ENCODE results near the gene SCN2A.

DNA sequence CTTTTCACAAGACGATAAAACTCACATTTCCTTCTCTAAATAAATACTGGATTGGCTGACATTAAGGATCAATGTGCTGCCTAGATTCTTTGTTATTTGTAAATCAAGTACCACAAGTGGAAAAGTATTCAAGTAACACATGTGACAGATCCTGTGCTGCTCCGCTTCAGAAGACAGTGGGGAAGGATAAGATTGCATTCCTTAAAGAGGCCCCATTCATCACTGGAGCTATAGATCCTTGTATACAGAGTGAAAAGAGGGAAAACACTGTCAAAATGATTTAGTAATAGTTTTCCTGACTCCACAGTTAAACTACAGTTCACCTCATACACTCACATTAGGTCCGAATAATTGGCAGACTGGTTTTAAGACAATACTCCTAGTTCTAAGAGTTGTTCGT, 122.3 kb downstream of the SCN2A start:
- TF ChIP-seq, protein P1, sequence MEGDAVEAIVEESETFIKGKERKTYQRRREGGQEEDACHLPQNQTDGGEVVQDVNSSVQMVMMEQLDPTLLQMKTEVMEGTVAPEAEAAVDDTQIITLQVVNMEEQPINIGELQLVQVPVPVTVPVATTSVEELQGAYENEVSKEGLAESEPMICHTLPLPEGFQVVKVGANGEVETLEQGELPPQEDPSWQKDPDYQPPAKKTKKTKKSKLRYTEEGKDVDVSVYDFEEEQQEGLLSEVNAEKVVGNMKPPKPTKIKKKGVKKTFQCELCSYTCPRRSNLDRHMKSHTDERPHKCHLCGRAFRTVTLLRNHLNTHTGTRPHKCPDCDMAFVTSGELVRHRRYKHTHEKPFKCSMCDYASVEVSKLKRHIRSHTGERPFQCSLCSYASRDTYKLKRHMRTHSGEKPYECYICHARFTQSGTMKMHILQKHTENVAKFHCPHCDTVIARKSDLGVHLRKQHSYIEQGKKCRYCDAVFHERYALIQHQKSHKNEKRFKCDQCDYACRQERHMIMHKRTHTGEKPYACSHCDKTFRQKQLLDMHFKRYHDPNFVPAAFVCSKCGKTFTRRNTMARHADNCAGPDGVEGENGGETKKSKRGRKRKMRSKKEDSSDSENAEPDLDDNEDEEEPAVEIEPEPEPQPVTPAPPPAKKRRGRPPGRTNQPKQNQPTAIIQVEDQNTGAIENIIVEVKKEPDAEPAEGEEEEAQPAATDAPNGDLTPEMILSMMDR (IDR thresholded peaks at IDR 0.05; ENCODE audit: insufficient read depth, low read length, poor library complexity, severe bottlenecking): no peak
- TF ChIP-seq EZH2phosphoT487 (conservative IDR thresholded peaks at IDR 0.05; ENCODE audit: low read length): no peak

Data from SU-DHL-6 (cell line).